Breast epithelium (tissue), 3 donors: Measurements from ENCODE around the gene RHBDF2.

Experiments
- CTCF ChIP-seq, 3 donors: fragments of 450-650 bp; IDR thresholded peaks; one replicate each; pipeline ENCODE4 v1.5.1; 2016 to 2017; ENCODE audit warnings: antibody characterized with exemption in 3 of 3, mild to moderate bottlenecking in 3 of 3, moderate library complexity in 3 of 3
- POLR2AphosphoS5 ChIP-seq, 3 donors: sonication (generic); formaldehyde crosslinking; IDR thresholded peaks; one replicate each; pipeline ENCODE4 v1.6.1; 2017; ENCODE audit warnings: antibody characterized with exemption in 3 of 3

DNA sequence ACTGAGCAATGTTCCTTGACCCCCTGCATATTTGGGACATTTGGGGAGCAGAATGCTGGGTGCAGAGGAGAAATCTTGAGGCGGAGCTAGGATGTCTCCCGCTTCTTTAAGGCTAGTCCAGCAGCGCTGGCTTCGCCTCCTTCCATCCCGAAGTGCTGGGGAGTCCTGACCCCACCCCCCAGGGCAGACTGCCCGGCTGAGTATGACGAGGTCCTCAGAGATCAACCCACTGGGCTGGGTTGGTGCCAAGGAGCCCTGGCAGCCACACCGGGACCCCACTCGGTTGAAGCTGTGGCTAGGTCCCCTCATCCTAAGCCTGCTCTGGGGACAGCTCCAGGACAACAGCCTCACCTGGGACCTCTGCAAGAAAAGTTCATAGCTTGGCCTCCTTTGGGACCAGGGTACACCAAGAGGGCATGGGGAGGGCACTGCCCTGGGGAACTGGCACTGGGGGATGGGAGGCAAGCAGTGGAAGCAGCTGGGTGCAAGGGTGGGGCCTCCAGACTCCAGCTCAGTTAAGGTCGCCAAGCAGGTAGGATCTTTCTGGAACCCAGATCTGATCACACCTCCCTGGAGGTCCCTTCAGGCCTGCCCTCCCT, 11.0 kb downstream of the RHBDF2 start:
- no peak for TF ChIP-seq CTCF (IDR thresholded peaks at IDR 0.05)
- no peak for TF ChIP-seq POLR2AphosphoS5 (IDR thresholded peaks at IDR 0.05)
